Neural progenitor cell (in vitro differentiated cells): ENCODE data around the gene MRPL51. TPM values are rescaled to one million over a fixed set of nuclear protein-coding genes. Genes with fewer than 3 reads are reported as not detected.
A peak's percentile ranks its signal among the peaks of the same experiment; 100 is the strongest.
"Not testable (repeated sequence)": the region's sequence is repeated elsewhere in the genome, so short reads cannot be mapped to it uniquely, and the experiment has no call there.

Source experiments
- DNase-seq: peaks from one replicate; pipeline ENCODE4 v3.0.0-alpha.2; 2016; ENCODE audit warnings: low spot score
- H2AFZ ChIP-seq: fragments of 200-600 bp; sonication (generic); replicated peaks from 2 replicates; pipeline ENCODE4 v1.6.1; 2016; ENCODE audit warnings: antibody characterized with exemption
- H3F3A ChIP-seq: fragments of 200-600 bp; sonication (generic); 2 replicates; pipeline ENCODE4 v1.6.1; 2016; ENCODE audit warnings: antibody characterized with exemption, low read depth
- H3K27ac ChIP-seq: fragments of 200-600 bp; sonication (generic); 2 replicates; pipeline ENCODE4 v1.5.1; 2016; ENCODE audit warnings: mild to moderate bottlenecking
- H3K27me3 ChIP-seq: fragments of 200-600 bp; sonication (generic); 2 replicates; pipeline ENCODE4 v1.6.1; 2016; ENCODE audit warnings: mild to moderate bottlenecking, moderate library complexity
- H3K36me3 ChIP-seq: fragments of 200-600 bp; sonication (generic); 2 replicates; pipeline ENCODE4 v1.5.1; 2016
- H3K4me1 ChIP-seq: fragments of 200-600 bp; sonication (generic); 2 replicates; pipeline ENCODE4 v1.6.1; 2016; ENCODE audit warnings: mixed run types
- H3K4me2 ChIP-seq: fragments of 200-600 bp; sonication (generic); 2 replicates; pipeline ENCODE4 v1.6.1; 2016
- H3K4me3 ChIP-seq: fragments of 200-600 bp; sonication (generic); 2 replicates; pipeline ENCODE4 v1.5.1; 2016
- H3K79me2 ChIP-seq: fragments of 200-600 bp; sonication (generic); 2 replicates; pipeline ENCODE4 v1.6.1; 2016; ENCODE audit warnings: low read depth
- H3K9ac ChIP-seq: fragments of 200-600 bp; sonication (generic); 2 replicates; pipeline ENCODE4 v1.6.1; 2016
- H3K9me3 ChIP-seq: fragments of 200-600 bp; sonication (generic); 2 replicates; pipeline ENCODE4 v1.5.1; 2016; ENCODE audit warnings: low read depth
- H4K20me1 ChIP-seq: fragments of 200-600 bp; sonication (generic); 2 replicates; pipeline ENCODE4 v1.6.1; 2016; ENCODE audit warnings: low read depth
- H3K27ac Mint-ChIP-seq: 3 replicates; pipeline ENCODE4 v1.8.0; 2021; ENCODE audit warnings: mixed read lengths
- H3K27me3 Mint-ChIP-seq: 2 replicates; pipeline ENCODE4 v1.8.0; 2022; ENCODE audit warnings: low read depth, mild to moderate bottlenecking, inconsistent platforms, moderate library complexity, mixed read lengths; ENCODE audit not compliant: insufficient read depth
- H3K36me3 Mint-ChIP-seq: 3 replicates; pipeline ENCODE4 v1.8.0; 2021; ENCODE audit warnings: mixed read lengths
- H3K4me1 Mint-ChIP-seq: 3 replicates; pipeline ENCODE4 v1.8.0; 2021; ENCODE audit warnings: mixed read lengths
- H3K4me3 Mint-ChIP-seq: 3 replicates; pipeline ENCODE4 v1.8.0; 2021; ENCODE audit warnings: mild to moderate bottlenecking, moderate library complexity, mixed read lengths
- H3K9me3 Mint-ChIP-seq: 3 replicates; pipeline ENCODE4 v1.8.0; 2020; ENCODE audit warnings: mixed read lengths
- CTCF ChIP-seq: fragments of 200-600 bp; sonication (generic); IDR thresholded peaks from 2 replicates; pipeline ENCODE4 v1.5.1; 2017; ENCODE audit warnings: antibody characterized with exemption, mild to moderate bottlenecking
- EZH2 ChIP-seq: fragments of 200-600 bp; sonication (generic); IDR thresholded peaks from 2 replicates; pipeline ENCODE4 v1.6.1; 2017; ENCODE audit warnings: antibody characterized with exemption, mild to moderate bottlenecking, moderate library complexity
- EZH2phosphoT487 ChIP-seq: fragments of 200-600 bp; sonication (generic); IDR thresholded peaks from 2 replicates; pipeline ENCODE4 v1.6.1; 2017; ENCODE audit warnings: antibody characterized with exemption
- total RNA-seq: library from RNA; depleted of rRNA; stranded (reverse); fragments of >200 nt; gene quantifications from 2 replicates; pipeline ENCODE4 v1.2.3, GENCODE V29; 2015; ENCODE audit warnings: low replicate concordance

The MRPL51 gene
- total RNA-seq, 1 donor from 2014 or later: 143 TPM

GRCh38 chr12:6468283-6468575, 24.8 kb downstream of the MRPL51 start:
- no peak overlapping the region for H3K27ac Mint-ChIP-seq

GRCh38 chr12:6467571-6468282, 25.3 kb downstream of the MRPL51 start:
- H3K27me3 Mint-ChIP-seq, H3K27ac Mint-ChIP-seq, H3K36me3 Mint-ChIP-seq, H3K27me3 ChIP-seq, H3K4me2 ChIP-seq, H3K9me3 Mint-ChIP-seq, H3K27ac ChIP-seq, H3K9ac ChIP-seq, DNase-seq, H3K9me3 ChIP-seq, H2AFZ ChIP-seq, H4K20me1 ChIP-seq, H3K36me3 ChIP-seq, H3K4me3 ChIP-seq: not testable (repeated sequence)
- peaks cover 24% of the 10 kb centered on the region for H3K4me1 Mint-ChIP-seq
- peak overlapping the region; percentile 56 for H3K4me3 Mint-ChIP-seq
- H3F3A ChIP-seq: peaks cover 23% of the 10 kb centered on the region
- H3K79me2 ChIP-seq: peaks cover 18% of the 10 kb centered on the region
- H3K4me1 ChIP-seq: peaks cover 12% of the 10 kb centered on the region

More at GRCh38 chr12:6468283-6468575, 24.8 kb downstream of the MRPL51 start:
- TF ChIP-seq EZH2phosphoT487 (no peak), CTCF (no peak), EZH2 (no peak)
- no peak overlapping the region for H3K4me2 ChIP-seq
- no peaks in the 10 kb centered on the region for H3K27me3 ChIP-seq
- H3K9me3 ChIP-seq: no peaks in the 10 kb centered on the region
- H3K4me3 ChIP-seq: no peak overlapping the region
- Mint-ChIP-seq H3K9me3 (no peaks in the 10 kb centered on the region), H3K4me1 (peaks cover 24% of the 10 kb centered on the region), H3K27me3 (peaks cover 3% of the 10 kb centered on the region), H3K4me3 (peak overlapping the region; percentile 56), H3K36me3 (peaks cover 6% of the 10 kb centered on the region)
- H3K9ac ChIP-seq: no peak overlapping the region
- DNase-seq: no peak
- H3F3A ChIP-seq: peaks cover 23% of the 10 kb centered on the region
- no peak overlapping the region for H3K27ac ChIP-seq
- no peak overlapping the region for H2AFZ ChIP-seq
- no peaks in the 10 kb centered on the region for H3K36me3 ChIP-seq
- H3K4me1 ChIP-seq: peaks cover 12% of the 10 kb centered on the region
- H3K79me2 ChIP-seq: peaks cover 18% of the 10 kb centered on the region
- no peaks in the 10 kb centered on the region for H4K20me1 ChIP-seq

GRCh38 chr12:6466751-6467150, 26.3 kb downstream of the MRPL51 start:
- Histone ChIP-seq H3K79me2 (peaks cover 18% of the 10 kb centered on the region), H3F3A (peaks cover 18% of the 10 kb centered on the region), H3K4me1 (peaks cover 12% of the 10 kb centered on the region)
- H3K27me3 ChIP-seq, H3K27ac Mint-ChIP-seq, H3K9me3 Mint-ChIP-seq, H3K27ac ChIP-seq, H3K9me3 ChIP-seq, DNase-seq, H3K4me2 ChIP-seq, H2AFZ ChIP-seq, H3K27me3 Mint-ChIP-seq, H3K36me3 ChIP-seq, H3K4me3 ChIP-seq, H4K20me1 ChIP-seq, H3K4me3 Mint-ChIP-seq, H3K9ac ChIP-seq: not testable (repeated sequence)
- peaks cover 24% of the 10 kb centered on the region for H3K4me1 Mint-ChIP-seq
- peaks cover 11% of the 10 kb centered on the region for H3K36me3 Mint-ChIP-seq

GRCh38 chr12:6466184-6466573, 26.9 kb downstream of the MRPL51 start:
- H4K20me1 ChIP-seq: no peaks in the 10 kb centered on the region
- peaks cover 9% of the 10 kb centered on the region for H3K4me1 ChIP-seq
- TF ChIP-seq EZH2 (no peak), EZH2phosphoT487 (no peak), CTCF (no peak)
- H3K4me3 ChIP-seq: no peak overlapping the region
- H3K27me3 ChIP-seq: no peaks in the 10 kb centered on the region
- Mint-ChIP-seq H3K36me3 (peaks cover 11% of the 10 kb centered on the region), H3K27me3 (peaks cover 3% of the 10 kb centered on the region), H3K4me3 (no peak overlapping the region), H3K27ac (no peak overlapping the region), H3K4me1 (peaks cover 21% of the 10 kb centered on the region), H3K9me3 (no peaks in the 10 kb centered on the region)
- H3K4me2 ChIP-seq: no peak overlapping the region
- no peaks in the 10 kb centered on the region for H3K9me3 ChIP-seq
- H2AFZ ChIP-seq: no peak overlapping the region
- H3K27ac ChIP-seq: no peak overlapping the region
- no peaks in the 10 kb centered on the region for H3K36me3 ChIP-seq
- H3F3A ChIP-seq: peaks cover 13% of the 10 kb centered on the region
- no peak overlapping the region for H3K9ac ChIP-seq
- peaks cover 18% of the 10 kb centered on the region for H3K79me2 ChIP-seq
- no peak for DNase-seq
